Adrenal gland (tissue), 5 donors: ENCODE measurements around the gene PRDM16.

ENCODE experiments used
- POLR2A ChIP-seq, 2 donors: fragments of 450-650 bp; IDR thresholded peaks; one replicate each; pipeline ENCODE4 v1.6.1; 2017; ENCODE audit warnings: antibody characterized with exemption in 2 of 2, mild to moderate bottlenecking in 2 of 2, moderate library complexity in 1 of 2
- TF ChIP-seq, protein P1 (sequence below), 6 experiments: fragments of 450-650 bp in 4 of 6; fragments of 200-600 bp in 2 of 6; sonication (generic) in 1 of 6; IDR thresholded peaks; 1 replicate in 5 of 6; 2 replicates in 1 of 6; pipeline versions ENCODE4 v1.5.1 to v1.8.0; 2016 to 2021; ENCODE audit warnings: antibody characterized with exemption in 6 of 6, mild to moderate bottlenecking in 2 of 6, moderate library complexity in 1 of 6
- donor health status: DM: no; HTN: no; CAD: no.

DNA sequence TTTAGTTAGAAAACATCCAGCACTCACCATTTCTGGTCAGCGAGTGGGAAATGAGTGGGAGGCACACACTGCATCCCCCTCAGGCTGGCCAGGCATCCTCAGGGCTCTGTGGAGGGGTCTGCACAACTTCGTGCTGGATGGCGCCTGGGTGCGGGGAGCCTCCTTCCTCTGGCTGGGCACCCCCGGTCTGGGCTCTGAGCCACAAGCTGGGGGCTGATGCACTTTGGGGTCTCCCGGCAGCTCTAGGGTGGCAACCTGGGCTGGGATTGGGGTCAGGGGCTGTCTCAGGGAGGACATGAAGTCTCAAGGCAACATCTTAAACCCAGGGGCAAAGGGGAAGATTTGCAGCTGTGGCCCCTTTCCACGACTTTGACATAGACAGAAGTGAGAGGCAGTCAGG is 23.5 kb downstream of the PRDM16 start:
- TF ChIP-seq, protein P1, sequence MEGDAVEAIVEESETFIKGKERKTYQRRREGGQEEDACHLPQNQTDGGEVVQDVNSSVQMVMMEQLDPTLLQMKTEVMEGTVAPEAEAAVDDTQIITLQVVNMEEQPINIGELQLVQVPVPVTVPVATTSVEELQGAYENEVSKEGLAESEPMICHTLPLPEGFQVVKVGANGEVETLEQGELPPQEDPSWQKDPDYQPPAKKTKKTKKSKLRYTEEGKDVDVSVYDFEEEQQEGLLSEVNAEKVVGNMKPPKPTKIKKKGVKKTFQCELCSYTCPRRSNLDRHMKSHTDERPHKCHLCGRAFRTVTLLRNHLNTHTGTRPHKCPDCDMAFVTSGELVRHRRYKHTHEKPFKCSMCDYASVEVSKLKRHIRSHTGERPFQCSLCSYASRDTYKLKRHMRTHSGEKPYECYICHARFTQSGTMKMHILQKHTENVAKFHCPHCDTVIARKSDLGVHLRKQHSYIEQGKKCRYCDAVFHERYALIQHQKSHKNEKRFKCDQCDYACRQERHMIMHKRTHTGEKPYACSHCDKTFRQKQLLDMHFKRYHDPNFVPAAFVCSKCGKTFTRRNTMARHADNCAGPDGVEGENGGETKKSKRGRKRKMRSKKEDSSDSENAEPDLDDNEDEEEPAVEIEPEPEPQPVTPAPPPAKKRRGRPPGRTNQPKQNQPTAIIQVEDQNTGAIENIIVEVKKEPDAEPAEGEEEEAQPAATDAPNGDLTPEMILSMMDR (IDR thresholded peaks at IDR 0.05), result no peak
- TF ChIP-seq POLR2A (IDR thresholded peaks at IDR 0.05), result no peak
